Caco-2 (cell line): ENCODE measurements around the gene CRB2. TPM values are rescaled to one million over a fixed set of nuclear protein-coding genes. Genes with fewer than 3 reads are reported as not detected.

ENCODE experiments used
- BruUV-seq: library from RNA; stranded (reverse); fragments of 400-500 nt; replicated peaks from 2 replicates; lab custom pipeline; 2021; lab: Mats Ljungman, UMichigan
- CTCF ChIA-PET: fragments of 300-600 bp; sonication (Branson Sonifier 250); formaldehyde crosslinking; loops from one replicate; lab custom pipeline; 2022; ENCODE audit warnings: antibody characterized with exemption; lab: Charles Lee
- POLR2A ChIA-PET: fragments of 300-600 bp; sonication (Branson Sonifier 250); formaldehyde crosslinking; loops from one replicate; lab custom pipeline; 2022; ENCODE audit warnings: antibody characterized with exemption; lab: Charles Lee
- DNase-seq, 2 experiments: peaks; one replicate each; pipeline versions ENCODE4 v3.0.0 to v3.0.0-alpha.2; 2020 to 2022
- H3K27me3 ChIP-seq: replicated peaks from 2 replicates; pipeline ENCODE4 v1.6.0; 2011; ENCODE audit warnings: low read length; ENCODE audit not compliant: control insufficient read depth, insufficient read depth
- H3K36me3 ChIP-seq: 2 replicates; pipeline ENCODE4 v1.5.1; 2011; ENCODE audit warnings: low read length; ENCODE audit not compliant: control insufficient read depth, insufficient read depth
- H3K4me1 ChIP-seq: fragments of 250-450 bp; sonication (Bioruptor Pico); 2 replicates; pipeline ENCODE4 v1.5.1; 2020; ENCODE audit warnings: mild to moderate bottlenecking
- H3K4me3 ChIP-seq: 2 replicates; pipeline ENCODE4 v1.5.1; 2011; ENCODE audit warnings: low read depth, mild to moderate bottlenecking, control low read depth, low read length
- H3K9me3 ChIP-seq: fragments of 250-450 bp; sonication (Bioruptor Pico); 2 replicates; pipeline ENCODE4 v1.5.1; 2020; ENCODE audit warnings: mild to moderate bottlenecking, moderate library complexity
- H3K27ac Mint-ChIP-seq: one replicate; pipeline ENCODE4 v1.8.0; 2022; ENCODE audit warnings: mixed read lengths; ENCODE audit not compliant: unreplicated experiment
- H3K27me3 Mint-ChIP-seq: one replicate; pipeline ENCODE4 v1.8.0; 2022; ENCODE audit warnings: mixed read lengths; ENCODE audit not compliant: insufficient read depth, unreplicated experiment
- H3K36me3 Mint-ChIP-seq: one replicate; pipeline ENCODE4 v1.8.0; 2022; ENCODE audit warnings: mild to moderate bottlenecking, mixed read lengths; ENCODE audit not compliant: insufficient read depth, unreplicated experiment
- H3K4me1 Mint-ChIP-seq: one replicate; pipeline ENCODE4 v1.8.0; 2022; ENCODE audit warnings: low read depth, mixed read lengths; ENCODE audit not compliant: unreplicated experiment
- H3K4me3 Mint-ChIP-seq: one replicate; pipeline ENCODE4 v1.8.0; 2022; ENCODE audit warnings: mild to moderate bottlenecking, moderate library complexity, mixed read lengths; ENCODE audit not compliant: unreplicated experiment
- H3K9me3 Mint-ChIP-seq: one replicate; pipeline ENCODE4 v1.8.0; 2022; ENCODE audit warnings: mixed read lengths; ENCODE audit not compliant: unreplicated experiment
- CTCF ChIP-seq, 2 experiments: fragments of 200-600 bp in 1 of 2; IDR thresholded peaks; 1 replicate in 1 of 2; 2 replicates in 1 of 2; pipeline versions ENCODE4 v1.5.1 to v1.8.0; 2011 to 2022; ENCODE audit warnings: antibody characterized with exemption in 1 of 2, control low read depth in 1 of 2, inconsistent platforms in 1 of 2, low read depth in 1 of 2, low read length in 1 of 2, mild to moderate bottlenecking in 1 of 2, moderate library complexity in 1 of 2; ENCODE audit not compliant: insufficient read depth in 1 of 2, severe bottlenecking in 1 of 2, unreplicated experiment in 1 of 2
- intact Hi-C: fragments of 100-400 bp; cut with micrococcal nuclease; formaldehyde crosslinking; loops from one replicate; pipeline ENCODE4 v1.10.0; 2022; ENCODE audit not compliant: unreplicated experiment
- total RNA-seq: library from RNA; stranded (reverse); gene quantifications from 2 replicates; pipeline ENCODE4 v1.2.3, GENCODE V29; 2022

Gene CRB2
- total RNA-seq, 1 experiment from 2014 or later: 0.34 TPM

- Mint-ChIP-seq H3K36me3 (no peaks in the 10 kb centered on the region), H3K4me1 (no peaks in the 10 kb centered on the region), H3K27ac (no peak overlapping the region), H3K27me3 (peaks cover 2% of the 10 kb centered on the region), H3K4me3 (no peak overlapping the region), H3K9me3 (no peaks in the 10 kb centered on the region)
- H3K9me3 ChIP-seq: no peaks in the 10 kb centered on the region
- H3K4me1 ChIP-seq: 0 out of 2 replicates have a peak, but pooled peaks cover 4% of the 10 kb centered on the region
- DNase-seq: no peak
- H3K4me3 ChIP-seq: no peak overlapping the region
- ChIA-PET CTCF (interaction anchor here (0.7 kb wide), 1 partner anchor 32 kb away, joined by 5 read pairs; no protein-coding TSS in a partner anchor), POLR2A (no interaction called here)
- intact Hi-C loops: loop anchor here (5.0 kb wide), 1 partner anchor 348 kb away; no protein-coding TSS in a partner anchor
- no peaks in the 10 kb centered on the region; the same call in 1 of the 2 replicates for H3K27me3 ChIP-seq
- TF ChIP-seq CTCF (IDR thresholded peaks at IDR 0.05; ENCODE audit: insufficient read depth in 1 of 2, low read depth in 1 of 2, low read length in 1 of 2, severe bottlenecking in 1 of 2, unreplicated experiment in 1 of 2): no peak
- BruUV-seq: no TSS peak
- no peaks in the 10 kb centered on the region for H3K36me3 ChIP-seq
Measured at GRCh38 chr9:123345567-123345955, 10.4 kb upstream of the CRB2 start.

DNA sequence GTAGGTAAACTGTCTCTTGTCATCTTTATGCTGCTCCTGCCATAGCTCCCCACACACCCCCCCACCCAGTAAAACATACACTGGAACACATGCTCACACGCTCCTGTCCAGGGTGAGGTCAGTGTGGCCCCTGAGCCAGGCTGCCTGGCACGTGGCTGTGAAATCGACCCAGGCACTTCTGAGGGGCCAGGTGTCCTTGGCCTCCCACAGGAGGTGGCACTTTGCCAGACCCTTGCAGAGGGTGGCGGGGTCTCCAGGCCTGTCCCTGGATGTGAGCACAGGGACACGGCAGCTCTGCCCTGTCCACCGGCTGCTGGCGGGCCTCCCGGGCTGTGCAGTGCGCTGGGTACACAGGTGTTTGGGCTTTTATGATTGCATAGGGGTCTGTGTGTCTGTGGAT lies 10.0 kb upstream of the CRB2 start:
- no peak for DNase-seq
- intact Hi-C loops: loop anchor here (5.0 kb wide), 1 partner anchor 349 kb away; no protein-coding TSS in a partner anchor
- Histone ChIP-seq H3K9me3 (no peaks in the 10 kb centered on the region), H3K36me3 (no peaks in the 10 kb centered on the region), H3K27me3 (no peaks in the 10 kb centered on the region; the same call in 1 of the 2 replicates), H3K4me1 (0 out of 2 replicates have a peak, but pooled peaks cover 4% of the 10 kb centered on the region), H3K4me3 (no peak overlapping the region)
- Mint-ChIP-seq H3K4me3 (no peak overlapping the region), H3K4me1 (no peaks in the 10 kb centered on the region), H3K9me3 (no peaks in the 10 kb centered on the region), H3K36me3 (no peaks in the 10 kb centered on the region), H3K27me3 (peaks cover 7% of the 10 kb centered on the region), H3K27ac (no peak overlapping the region)
- ChIA-PET CTCF (no interaction called here), POLR2A (no interaction called here)
- no TSS peak for BruUV-seq
- no peak for TF ChIP-seq CTCF (IDR thresholded peaks at IDR 0.05; ENCODE audit: insufficient read depth in 1 of 2, low read depth in 1 of 2, low read length in 1 of 2, severe bottlenecking in 1 of 2, unreplicated experiment in 1 of 2)

- no peaks in the 10 kb centered on the region for H3K36me3 Mint-ChIP-seq
Measured at GRCh38 chr9:123346826-123347225, 9.2 kb upstream of the CRB2 start.

More at GRCh38 chr9:123346826-123347225, 9.2 kb upstream of the CRB2 start:
- H3K27ac Mint-ChIP-seq: no peak overlapping the region
- H3K9me3 Mint-ChIP-seq: no peaks in the 10 kb centered on the region
- no peaks in the 10 kb centered on the region for H3K36me3 ChIP-seq
- no peak for TF ChIP-seq CTCF (IDR thresholded peaks at IDR 0.05; ENCODE audit: insufficient read depth in 1 of 2, low read depth in 1 of 2, low read length in 1 of 2, severe bottlenecking in 1 of 2, unreplicated experiment in 1 of 2)
- intact Hi-C loops: loop anchor here (5.0 kb wide), 1 partner anchor 350 kb away; no protein-coding TSS in a partner anchor
- ChIA-PET CTCF (no interaction called here), POLR2A (no interaction called here)
- H3K4me3 ChIP-seq: no peak overlapping the region
- no peaks in the 10 kb centered on the region; the same call in 1 of the 2 replicates for H3K27me3 ChIP-seq
- no peak for DNase-seq
- H3K4me1 Mint-ChIP-seq: no peaks in the 10 kb centered on the region
- no peaks in the 10 kb centered on the region for H3K9me3 ChIP-seq
- no TSS peak for BruUV-seq
- H3K4me1 ChIP-seq: 0 out of 2 replicates have a peak, but pooled peaks cover 4% of the 10 kb centered on the region
- H3K27me3 Mint-ChIP-seq: peaks cover 7% of the 10 kb centered on the region
- H3K4me3 Mint-ChIP-seq: no peak overlapping the region
